Peyer's patch (tissue), 4 donors: ENCODE measurements around the gene CCNJL. TPM values are rescaled to one million over a fixed set of nuclear protein-coding genes. Genes with fewer than 3 reads are reported as not detected.
"Not testable (repeated sequence)": the region's sequence is repeated elsewhere in the genome, so short reads cannot be mapped to it uniquely, and the experiment has no call there.

Source experiments
- DNase-seq, 3 donors: peaks; one replicate each; pipeline ENCODE4 v3.0.0-alpha.2; 2017 to 2019
- H3K27ac ChIP-seq, 4 donors: fragments of 200-600 bp; sonication (generic); one replicate each; pipeline ENCODE4 v1.5.1; 2016 to 2019
- H3K27me3 ChIP-seq, 2 donors: fragments of 200-600 bp; sonication (generic); one replicate each; pipeline ENCODE4 v1.5.1; 2019
- H3K36me3 ChIP-seq, 3 donors: fragments of 200-600 bp; sonication (generic); one replicate each; pipeline ENCODE4 v1.5.1; 2016 to 2019
- H3K4me1 ChIP-seq, 4 donors: fragments of 200-600 bp; sonication (generic); one replicate each; pipeline ENCODE4 v1.5.1; 2016 to 2019
- H3K4me3 ChIP-seq, 4 donors: fragments of 200-600 bp; sonication (generic); 1 replicate in 3 of 4; 2 replicates in 1 of 4; pipeline ENCODE4 v1.5.1; 2016 to 2019; ENCODE audit warnings: mild to moderate bottlenecking in 1 of 4
- H3K9me3 ChIP-seq, 4 donors: fragments of 200-600 bp; sonication (generic); one replicate each; pipeline ENCODE4 v1.5.1; 2016 to 2019; ENCODE audit warnings: mild to moderate bottlenecking in 1 of 4
- POLR2A ChIP-seq, 2 donors: fragments of 450-650 bp; IDR thresholded peaks; one replicate each; pipeline ENCODE4 v1.5.1; 2017; ENCODE audit warnings: antibody characterized with exemption in 2 of 2, mild to moderate bottlenecking in 2 of 2, moderate library complexity in 2 of 2
- total RNA-seq, 4 donors: library from RNA; depleted of rRNA; stranded (reverse); fragments of >200 nt; gene quantifications; one replicate each; pipeline ENCODE4 v1.1.0, GENCODE V29; 2016
- TF ChIP-seq, protein P1 (sequence below), 6 experiments: fragments of 450-650 bp in 4 of 6; fragments of 200-600 bp in 2 of 6; sonication (generic) in 1 of 6; IDR thresholded peaks; one replicate each; pipeline ENCODE4 v1.5.1; 2017 to 2019; ENCODE audit warnings: antibody characterized with exemption in 6 of 6, mild to moderate bottlenecking in 3 of 6, moderate library complexity in 1 of 6

The CCNJL gene
- total RNA-seq, 4 donors from 2014 or later, result 6.9 to 15.1 (median 12.6) TPM

- Histone ChIP-seq H3K9me3 (no peaks in the 10 kb centered on the region), H3K27me3 (no peaks in the 10 kb centered on the region), H3K36me3 (no peaks in the 10 kb centered on the region), H3K4me1 (peaks cover 0 to 9% (median 0%) of the 10 kb centered on the region in 4 donors), H3K4me3 (no peak overlapping the region), H3K27ac (no peak overlapping the region)
- TF ChIP-seq, protein P1, sequence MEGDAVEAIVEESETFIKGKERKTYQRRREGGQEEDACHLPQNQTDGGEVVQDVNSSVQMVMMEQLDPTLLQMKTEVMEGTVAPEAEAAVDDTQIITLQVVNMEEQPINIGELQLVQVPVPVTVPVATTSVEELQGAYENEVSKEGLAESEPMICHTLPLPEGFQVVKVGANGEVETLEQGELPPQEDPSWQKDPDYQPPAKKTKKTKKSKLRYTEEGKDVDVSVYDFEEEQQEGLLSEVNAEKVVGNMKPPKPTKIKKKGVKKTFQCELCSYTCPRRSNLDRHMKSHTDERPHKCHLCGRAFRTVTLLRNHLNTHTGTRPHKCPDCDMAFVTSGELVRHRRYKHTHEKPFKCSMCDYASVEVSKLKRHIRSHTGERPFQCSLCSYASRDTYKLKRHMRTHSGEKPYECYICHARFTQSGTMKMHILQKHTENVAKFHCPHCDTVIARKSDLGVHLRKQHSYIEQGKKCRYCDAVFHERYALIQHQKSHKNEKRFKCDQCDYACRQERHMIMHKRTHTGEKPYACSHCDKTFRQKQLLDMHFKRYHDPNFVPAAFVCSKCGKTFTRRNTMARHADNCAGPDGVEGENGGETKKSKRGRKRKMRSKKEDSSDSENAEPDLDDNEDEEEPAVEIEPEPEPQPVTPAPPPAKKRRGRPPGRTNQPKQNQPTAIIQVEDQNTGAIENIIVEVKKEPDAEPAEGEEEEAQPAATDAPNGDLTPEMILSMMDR (IDR thresholded peaks at IDR 0.05), result no peak
- no peak for TF ChIP-seq POLR2A (IDR thresholded peaks at IDR 0.05)
- DNase-seq, result no peak
Measured at GRCh38 chr5:160342413-160342941, 30.1 kb upstream of the CCNJL start.

DNA sequence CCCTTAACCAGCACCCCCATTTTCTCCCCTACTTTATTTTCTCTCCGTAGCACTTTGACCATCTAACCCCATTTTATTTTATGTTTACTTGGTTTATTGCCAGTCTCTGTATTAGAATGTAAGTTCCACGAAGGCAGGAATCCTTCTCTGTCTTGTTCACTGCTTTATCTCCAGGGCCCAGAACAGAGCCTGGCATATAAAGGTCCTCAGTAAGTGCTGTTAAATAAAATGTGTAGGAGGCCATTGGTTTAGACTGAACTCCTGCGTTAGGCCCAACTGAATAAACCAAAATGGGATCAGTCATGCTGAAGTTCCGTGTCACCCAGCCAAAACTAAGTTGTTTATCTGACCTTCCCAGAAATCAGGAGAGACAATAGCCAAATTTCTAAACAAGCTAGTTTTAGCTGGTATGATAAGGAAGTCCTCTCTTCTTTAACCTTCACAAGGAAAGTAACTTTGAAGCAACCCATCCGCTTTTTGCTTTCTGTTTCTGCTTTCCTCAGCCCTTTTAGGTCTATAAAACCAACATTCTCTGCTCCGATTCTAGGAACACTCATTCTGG is 29.0 kb upstream of the CCNJL start:
- Histone ChIP-seq H3K27me3 (no peaks in the 10 kb centered on the region), H3K4me1 (peaks cover 0 to 9% (median 0%) of the 10 kb centered on the region in 4 donors), H3K4me3 (no peak overlapping the region), H3K27ac (no peak overlapping the region), H3K9me3 (no peaks in the 10 kb centered on the region), H3K36me3 (no peaks in the 10 kb centered on the region)
- DNase-seq, result no peak
- TF ChIP-seq, protein P1 (IDR thresholded peaks at IDR 0.05), result no peak
- TF ChIP-seq POLR2A (IDR thresholded peaks at IDR 0.05), result no peak

GRCh38 chr5:160340513-160340912 is 28.1 kb upstream of the CCNJL start:
- not testable (repeated sequence) for H3K4me1 ChIP-seq, DNase-seq, H3K4me3 ChIP-seq, H3K27me3 ChIP-seq, H3K36me3 ChIP-seq, H3K27ac ChIP-seq, H3K9me3 ChIP-seq

DNA sequence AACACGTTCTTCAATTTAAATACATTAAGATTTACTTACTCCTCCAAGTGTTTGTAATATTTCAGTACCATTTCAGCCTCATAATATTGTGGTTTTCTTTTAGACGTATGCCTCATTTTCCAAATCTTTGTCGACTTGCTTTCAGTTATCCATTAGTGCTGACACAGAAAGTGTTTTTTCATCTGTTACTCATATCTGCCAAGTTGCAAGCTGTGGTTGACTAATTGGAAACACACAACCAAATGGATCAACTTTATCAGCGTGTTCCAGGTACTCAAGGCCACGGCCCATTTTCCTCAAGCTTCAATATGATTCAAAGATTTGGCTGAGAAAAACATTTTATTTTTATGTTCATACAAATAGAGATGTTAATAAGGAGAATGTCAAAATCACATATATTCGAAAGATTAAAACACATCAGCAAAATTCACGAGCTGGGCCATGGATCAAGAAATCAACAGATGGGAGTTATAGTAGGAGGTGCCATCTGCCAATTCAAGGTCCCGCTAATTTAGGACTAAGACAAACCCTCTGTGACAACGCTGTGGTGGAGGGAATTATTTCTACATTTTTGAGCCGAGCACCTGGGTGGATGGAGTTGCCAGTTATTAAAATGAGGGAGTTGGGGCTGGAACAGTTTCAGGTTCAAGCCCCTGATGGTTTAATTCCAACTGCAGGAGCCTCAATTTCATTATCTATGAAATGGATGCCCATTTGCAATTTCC is 27.2 kb upstream of the CCNJL start:
- Histone ChIP-seq H3K4me3 (no peak overlapping the region), H3K27me3 (no peaks in the 10 kb centered on the region), H3K9me3 (no peaks in the 10 kb centered on the region), H3K27ac (no peak overlapping the region), H3K36me3 (no peaks in the 10 kb centered on the region), H3K4me1 (no peaks in the 10 kb centered on the region)
- DNase-seq, result no peak
- TF ChIP-seq POLR2A (IDR thresholded peaks at IDR 0.05), result no peak
- TF ChIP-seq, protein P1 (IDR thresholded peaks at IDR 0.05), result no peak

GRCh38 chr5:160334716-160335115 is 22.4 kb upstream of the CCNJL start:
- H3K4me1 ChIP-seq, H3K36me3 ChIP-seq, DNase-seq, H3K4me3 ChIP-seq, H3K27ac ChIP-seq, H3K27me3 ChIP-seq, H3K9me3 ChIP-seq: not testable (repeated sequence)

DNA sequence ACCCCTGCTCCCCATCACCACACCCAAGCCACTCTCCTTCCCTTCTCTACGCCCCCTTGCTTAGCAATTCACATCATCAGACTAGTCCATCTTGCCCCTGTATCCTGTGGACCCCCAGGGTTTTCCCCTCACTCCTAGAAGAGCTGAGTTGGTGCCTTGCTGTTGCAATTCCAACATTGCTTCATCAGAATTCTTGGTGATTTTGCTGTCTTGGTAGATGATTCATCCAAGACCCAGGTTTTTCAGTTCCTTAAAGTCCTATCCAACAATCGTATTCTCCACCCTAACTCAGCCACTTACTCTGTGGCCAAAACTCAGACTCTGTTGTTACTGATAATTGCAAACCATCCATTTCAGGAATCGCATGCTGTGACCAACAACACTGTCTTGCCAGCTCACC is 21.4 kb upstream of the CCNJL start:
- TF ChIP-seq, protein P1 (IDR thresholded peaks at IDR 0.05), result no peak
- TF ChIP-seq POLR2A (IDR thresholded peaks at IDR 0.05), result no peak
- H3K27ac ChIP-seq, result no peak overlapping the region
- H3K4me1 ChIP-seq, result no peaks in the 10 kb centered on the region
- DNase-seq, result no peak
- no peaks in the 10 kb centered on the region for H3K36me3 ChIP-seq
- no peaks in the 10 kb centered on the region for H3K27me3 ChIP-seq
- H3K4me3 ChIP-seq, result no peak overlapping the region
- H3K9me3 ChIP-seq, result no peaks in the 10 kb centered on the region
